Right ventricle myocardium superior (tissue), 1 donor: Measurements from ENCODE around the gene CARS1. TPM values are rescaled to one million over a fixed set of nuclear protein-coding genes. Genes with fewer than 3 reads are reported as not detected.

Experiments used
- ATAC-seq: fragments of 200-7000 bp; cut with Tn5 transposase; one replicate; pipeline ENCODE4 v1.9.1; 2020; ENCODE audit warnings: mild to moderate bottlenecking; ENCODE audit not compliant: poor library complexity
- DNase-seq: peaks from one replicate; pipeline ENCODE4 v3.0.0-alpha.2; 2020
- intact Hi-C: fragments of 100-400 bp; cut with DNase I; formaldehyde crosslinking; loops from one replicate; pipeline ENCODE4 v1.11.2; 2022
- total RNA-seq: library from RNA; stranded (reverse); fragmentation: NEBNext Ultra II Directional; extraction: Animal tissue kit (Norgen Biotek cat#: 25700); gene quantifications from one replicate; pipeline ENCODE4 v1.2.1, GENCODE V29; 2021
- donor health status: DM: no; HTN: yes; CAD: no; lungs with severe emphysema.

Gene CARS1
- total RNA-seq, 1 donor from 2014 or later = 12.8 TPM

GRCh38 chr11:3022300-3022967, 34.8 kb downstream of the CARS1 start:
- ATAC-seq (peak; percentile 38), DNase-seq (no peak)
- intact Hi-C loops = no loop called here

GRCh38 chr11:3021125-3021524, 36.1 kb downstream of the CARS1 start:
- intact Hi-C loops = no loop called here
- ATAC-seq = peak; percentile 83
- DNase-seq = no peak

GRCh38 chr11:3020011-3020410, 37.2 kb downstream of the CARS1 start:
- DNase-seq = no peak
- intact Hi-C loops = no loop called here
- no peak for ATAC-seq

GRCh38 chr11:3018596-3018995, 38.6 kb downstream of the CARS1 start:
- no peak for DNase-seq
- intact Hi-C loops = no loop called here
- ATAC-seq = no peak

GRCh38 chr11:3016861-3017260, 40.4 kb downstream of the CARS1 start:
- no peak for ATAC-seq
- no peak for DNase-seq
- intact Hi-C loops = no loop called here

GRCh38 chr11:3015796-3016195, 41.4 kb downstream of the CARS1 start:
- ATAC-seq (no peak), DNase-seq (no peak)
- intact Hi-C loops = no loop called here

- ATAC-seq (no peak), DNase-seq (no peak)
- intact Hi-C loops = no loop called here
Measured at GRCh38 chr11:3014943-3015342, 42.3 kb downstream of the CARS1 start.

- no peak for DNase-seq
- intact Hi-C loops = no loop called here
- no peak for ATAC-seq
Measured at GRCh38 chr11:3014057-3014938, 42.9 kb downstream of the CARS1 start.

- no peak for DNase-seq
- no peak for ATAC-seq
- intact Hi-C loops = no loop called here
Measured at GRCh38 chr11:3011891-3012885, 45.0 kb downstream of the CARS1 start.

- no peak for ATAC-seq
Measured at GRCh38 chr11:3010521-3011275, 46.5 kb downstream of the CARS1 start.

GRCh38 chr11:3010004-3010403, 47.2 kb downstream of the CARS1 start:
- intact Hi-C loops = no loop called here
- DNase-seq (no peak), ATAC-seq (no peak)

More at GRCh38 chr11:3010521-3011275, 46.5 kb downstream of the CARS1 start:
- no peak for DNase-seq
- intact Hi-C loops = no loop called here

- intact Hi-C loops = no loop called here
- DNase-seq (no peak), ATAC-seq (no peak)
Measured at GRCh38 chr11:3009481-3009880, 47.7 kb downstream of the CARS1 start.

- ATAC-seq (no peak), DNase-seq (no peak)
- intact Hi-C loops = no loop called here
Measured at GRCh38 chr11:3008746-3009336, 48.4 kb downstream of the CARS1 start.

GRCh38 chr11:3007404-3008010, 49.7 kb downstream of the CARS1 start:
- DNase-seq (no peak), ATAC-seq (no peak)
- intact Hi-C loops = no loop called here

- no peak for DNase-seq
- intact Hi-C loops = no loop called here
- no peak for ATAC-seq
Measured at GRCh38 chr11:3006505-3007260, 50.5 kb downstream of the CARS1 start.

- intact Hi-C loops = no loop called here
- no peak for DNase-seq
- no peak for ATAC-seq
Measured at GRCh38 chr11:3004481-3004880, 52.7 kb downstream of the CARS1 start.
